ENCODE measurements around the gene DAB2.

Gene DAB2

DNA sequence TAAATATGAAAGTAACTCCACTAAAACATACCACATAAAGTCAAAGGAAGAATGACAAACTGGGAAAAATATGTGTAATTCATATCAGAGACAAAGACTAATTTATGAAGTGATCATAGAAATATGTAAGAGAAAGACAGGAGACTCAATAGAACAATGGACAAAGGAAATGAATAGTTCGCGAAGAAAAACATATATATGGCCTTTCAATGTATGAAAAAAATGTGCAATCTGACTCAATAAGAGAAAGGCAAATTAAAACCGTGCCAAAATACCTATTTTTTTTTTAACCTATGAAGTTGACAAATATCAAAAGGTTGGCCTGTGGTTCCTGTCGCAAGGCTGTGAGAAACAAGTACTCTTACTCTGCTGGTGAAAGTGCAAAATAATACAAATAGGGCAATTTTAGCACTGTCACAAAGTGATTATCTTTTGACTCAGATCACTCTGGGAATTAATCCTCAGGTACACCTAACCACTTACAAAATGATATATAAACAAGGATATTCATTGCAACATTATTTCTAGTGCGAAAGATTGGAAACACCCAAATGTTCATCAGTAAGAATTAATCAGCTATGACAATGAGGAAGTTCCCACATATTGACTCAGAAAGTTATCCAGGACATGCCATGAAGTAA, 64.2 kb downstream of the DAB2 start:
- TF ChIP-seq POLR2A (IDR thresholded peaks at IDR 0.05; ENCODE audit: extremely low read depth, insufficient read length), result no peak
- TF ChIP-seq, protein P1, sequence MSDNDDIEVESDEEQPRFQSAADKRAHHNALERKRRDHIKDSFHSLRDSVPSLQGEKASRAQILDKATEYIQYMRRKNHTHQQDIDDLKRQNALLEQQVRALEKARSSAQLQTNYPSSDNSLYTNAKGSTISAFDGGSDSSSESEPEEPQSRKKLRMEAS (IDR thresholded peaks at IDR 0.05; ENCODE audit: low read depth, low read length), result no peak
- TF ChIP-seq, protein P2, sequence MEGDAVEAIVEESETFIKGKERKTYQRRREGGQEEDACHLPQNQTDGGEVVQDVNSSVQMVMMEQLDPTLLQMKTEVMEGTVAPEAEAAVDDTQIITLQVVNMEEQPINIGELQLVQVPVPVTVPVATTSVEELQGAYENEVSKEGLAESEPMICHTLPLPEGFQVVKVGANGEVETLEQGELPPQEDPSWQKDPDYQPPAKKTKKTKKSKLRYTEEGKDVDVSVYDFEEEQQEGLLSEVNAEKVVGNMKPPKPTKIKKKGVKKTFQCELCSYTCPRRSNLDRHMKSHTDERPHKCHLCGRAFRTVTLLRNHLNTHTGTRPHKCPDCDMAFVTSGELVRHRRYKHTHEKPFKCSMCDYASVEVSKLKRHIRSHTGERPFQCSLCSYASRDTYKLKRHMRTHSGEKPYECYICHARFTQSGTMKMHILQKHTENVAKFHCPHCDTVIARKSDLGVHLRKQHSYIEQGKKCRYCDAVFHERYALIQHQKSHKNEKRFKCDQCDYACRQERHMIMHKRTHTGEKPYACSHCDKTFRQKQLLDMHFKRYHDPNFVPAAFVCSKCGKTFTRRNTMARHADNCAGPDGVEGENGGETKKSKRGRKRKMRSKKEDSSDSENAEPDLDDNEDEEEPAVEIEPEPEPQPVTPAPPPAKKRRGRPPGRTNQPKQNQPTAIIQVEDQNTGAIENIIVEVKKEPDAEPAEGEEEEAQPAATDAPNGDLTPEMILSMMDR (IDR thresholded peaks at IDR 0.05; ENCODE audit: low read depth, low read length), result no peak
- TF ChIP-seq MYC (IDR thresholded peaks at IDR 0.05; ENCODE audit: low read depth, low read length), result no peak
- DNase-seq (ENCODE audit: low read depth), result no peak
- H3K4me3 ChIP-seq (ENCODE audit: low read depth, low read length), result no peak overlapping the region

GRCh38 chr5:39356263-39356662, 68.5 kb downstream of the DAB2 start:
- DNase-seq (ENCODE audit: low read depth), result no peak
- TF ChIP-seq POLR2A (IDR thresholded peaks at IDR 0.05; ENCODE audit: extremely low read depth, insufficient read length) (no peak), MYC (IDR thresholded peaks at IDR 0.05; ENCODE audit: low read depth, low read length) (no peak)
- TF ChIP-seq, protein P1 (IDR thresholded peaks at IDR 0.05; ENCODE audit: low read depth, low read length), result no peak
- TF ChIP-seq, protein P2 (IDR thresholded peaks at IDR 0.05; ENCODE audit: low read depth, low read length), result no peak
- no peak overlapping the region for H3K4me3 ChIP-seq (ENCODE audit: low read depth, low read length)

DNA sequence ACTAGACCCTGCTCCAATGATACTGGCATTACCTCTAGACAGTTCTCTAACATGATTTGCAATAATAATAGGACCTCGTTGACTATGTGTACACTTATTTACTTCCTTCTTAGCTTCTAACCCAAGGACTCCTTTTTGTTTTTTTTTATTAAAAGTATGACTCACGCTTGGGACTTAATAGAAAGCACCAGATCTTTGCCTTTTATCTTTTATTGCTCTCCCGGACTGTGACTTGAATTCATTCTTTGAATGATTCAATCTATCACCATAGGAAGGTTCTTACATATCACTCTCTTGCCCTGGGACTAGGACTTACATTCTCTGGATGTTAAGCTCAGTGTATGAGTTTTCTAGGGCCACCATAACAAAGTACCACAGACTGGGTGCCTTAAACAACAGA, 69.5 kb downstream of the DAB2 start:
- TF ChIP-seq MYC (IDR thresholded peaks at IDR 0.05; ENCODE audit: low read depth, low read length), result no peak
- TF ChIP-seq, protein P1 (IDR thresholded peaks at IDR 0.05; ENCODE audit: low read depth, low read length), result no peak
- TF ChIP-seq, protein P2 (IDR thresholded peaks at IDR 0.05; ENCODE audit: low read depth, low read length), result no peak
- TF ChIP-seq POLR2A (IDR thresholded peaks at IDR 0.05; ENCODE audit: extremely low read depth, insufficient read length), result no peak
- H3K4me3 ChIP-seq (ENCODE audit: low read depth, low read length), result no peak overlapping the region
- no peak for DNase-seq (ENCODE audit: low read depth)

- no peak for DNase-seq (ENCODE audit: low read depth)
- TF ChIP-seq MYC (IDR thresholded peaks at IDR 0.05; ENCODE audit: low read depth, low read length) (no peak), POLR2A (IDR thresholded peaks at IDR 0.05; ENCODE audit: extremely low read depth, insufficient read length) (no peak)
- TF ChIP-seq, protein P1 (IDR thresholded peaks at IDR 0.05; ENCODE audit: low read depth, low read length), result no peak
- TF ChIP-seq, protein P2 (IDR thresholded peaks at IDR 0.05; ENCODE audit: low read depth, low read length), result no peak
- no peak overlapping the region for H3K4me3 ChIP-seq (ENCODE audit: low read depth, low read length)
Observed at GRCh38 chr5:39353717-39354399, 70.9 kb downstream of the DAB2 start.

GRCh38 chr5:39352951-39353350, 71.8 kb downstream of the DAB2 start:
- H3K4me3 ChIP-seq (ENCODE audit: low read depth, low read length), result no peak overlapping the region
- TF ChIP-seq, protein P2 (IDR thresholded peaks at IDR 0.05; ENCODE audit: low read depth, low read length), result no peak
- TF ChIP-seq MYC (IDR thresholded peaks at IDR 0.05; ENCODE audit: low read depth, low read length), result no peak
- no peak for TF ChIP-seq POLR2A (IDR thresholded peaks at IDR 0.05; ENCODE audit: extremely low read depth, insufficient read length)
- TF ChIP-seq, protein P1 (IDR thresholded peaks at IDR 0.05; ENCODE audit: low read depth, low read length), result no peak
- no peak for DNase-seq (ENCODE audit: low read depth)

Data from NB4 (cell line).